Measurements from ENCODE around the gene SEMA6B. TPM values are rescaled to one million over a fixed set of nuclear protein-coding genes. Genes with fewer than 3 reads are reported as not detected.
A peak's percentile ranks its signal among the peaks of the same experiment; 100 is the strongest.

Gene SEMA6B
- total RNA-seq, 1 experiment from 2014 or later, result 38.4 TPM

GRCh38 chr19:4541114-4541805, 18.2 kb downstream of the SEMA6B start:
- Histone ChIP-seq H2AFZ (ENCODE audit: low read length) (no peak overlapping the region), H3K23ac (ENCODE audit: insufficient read length, low read depth, low read length) (no peak overlapping the region), H3K27me3 (ENCODE audit: insufficient read depth, low read length) (no peaks in the 10 kb centered on the region), H3K14ac (ENCODE audit: insufficient read depth, low read length) (no peak overlapping the region), H4K91ac (ENCODE audit: insufficient read length, low read depth, low read length) (no peak overlapping the region), H2BK5ac (ENCODE audit: insufficient read length, low read length) (no peak overlapping the region), H2AK5ac (ENCODE audit: insufficient read length, low read length) (no peak overlapping the region), H3K4ac (ENCODE audit: low read depth, low read length) (no peak overlapping the region), H3K56ac (ENCODE audit: insufficient read length, low read depth, low read length) (no peak overlapping the region), H3K79me2 (ENCODE audit: insufficient read depth, low read length) (no peaks in the 10 kb centered on the region), H3K9ac (ENCODE audit: extremely low read depth, insufficient read length, low read length) (no peak overlapping the region), H3K9me3 (ENCODE audit: control insufficient read depth, low read depth, low read length) (no peaks in the 10 kb centered on the region), H3K4me2 (ENCODE audit: insufficient read depth, insufficient read length, low read length) (no peak overlapping the region), H2BK15ac (ENCODE audit: low read depth, low read length) (no peak overlapping the region), H3K79me1 (ENCODE audit: insufficient read depth, low read depth, low read length, poor library complexity, severe bottlenecking) (no peaks in the 10 kb centered on the region), H4K5ac (ENCODE audit: insufficient read length, low read depth, low read length) (no peak overlapping the region), H2BK120ac (ENCODE audit: low read depth, low read length, poor library complexity, severe bottlenecking) (no peak overlapping the region), H4K20me1 (ENCODE audit: control insufficient read depth, insufficient read depth, insufficient read length) (no peaks in the 10 kb centered on the region), H2BK20ac (ENCODE audit: low read depth, low read length, poor library complexity, severe bottlenecking) (no peak overlapping the region), H3K27ac (ENCODE audit: insufficient read length, low read depth, low read length) (no peak overlapping the region), H2BK12ac (ENCODE audit: insufficient read length, low read depth, low read length) (no peak overlapping the region), H3K18ac (ENCODE audit: insufficient read length, low read depth, low read length) (no peak overlapping the region), H3K4me1 (ENCODE audit: insufficient read depth, low read length) (no peaks in the 10 kb centered on the region), H4K8ac (replicated peaks; ENCODE audit: insufficient read length, low read depth, low read length) (no peak overlapping the region), H3K23me2 (ENCODE audit: insufficient read length, low read depth, low read length, poor library complexity, severe bottlenecking) (no peaks in the 10 kb centered on the region), H3T11ph (ENCODE audit: low read length) (no peak overlapping the region)
- Mint-ChIP-seq H3K27me3 (ENCODE audit: low read depth) (peaks cover 23% of the 10 kb centered on the region), H3K27ac (peak overlapping the region in 1 of 3 experiments; percentile 28; a peak in 1 of 7 replicates), H3K4me3 (no peak overlapping the region; a peak in 1 of 5 replicates), H3K4me1 (peaks cover 6 to 9% of the 10 kb centered on the region in 2 experiments), H3K9me3 (peaks cover 0 to 4% of the 10 kb centered on the region in 2 experiments; a peak in 2 of 5 replicates), H3K36me3 (ENCODE audit: insufficient read depth in 1 of 3, low read depth in 3 of 3) (peaks cover 0 to 5% (median 0%) of the 10 kb centered on the region in 3 experiments; a peak in 3 of 7 replicates)
- no peak for TF ChIP-seq CTCF (conservative IDR thresholded peaks at IDR 0.05)
- no peak for DNase-seq
- no CpG with 5 or more reads among the region's 12 CpGs for whole genome bisulfite sequencing (ENCODE audit: extremely low coverage, insufficient read length, low lambda C conversion rate)

All from H9 (cell line).